Measurements from ENCODE around the gene UBE2L3.

UBE2L3 gene

GRCh38 chr22:21624880-21625791, 57.6 kb downstream of the UBE2L3 start:
- DNase-seq = no peak
- Mint-ChIP-seq H3K27me3 (no peaks in the 10 kb centered on the region), H3K4me3 (no peak overlapping the region), H3K9me3 (no peaks in the 10 kb centered on the region), H3K27ac (peak overlapping the region; percentile 95), H3K4me1 (ENCODE audit: low read depth) (peaks cover 39% of the 10 kb centered on the region), H3K36me3 (ENCODE audit: low read depth) (peaks cover 87% of the 10 kb centered on the region)

- Mint-ChIP-seq H3K27ac (peak overlapping the region; percentile 95), H3K4me3 (peak overlapping the region; percentile 3), H3K9me3 (no peaks in the 10 kb centered on the region), H3K27me3 (no peaks in the 10 kb centered on the region), H3K4me1 (ENCODE audit: low read depth) (peaks cover 45% of the 10 kb centered on the region), H3K36me3 (ENCODE audit: low read depth) (peaks cover 80% of the 10 kb centered on the region)
- DNase-seq = no peak
Observed at GRCh38 chr22:21626073-21626734, 58.7 kb downstream of the UBE2L3 start.

GRCh38 chr22:21626735-21627469, 59.4 kb downstream of the UBE2L3 start:
- no peaks in the 10 kb centered on the region for H3K9me3 Mint-ChIP-seq
- H3K27ac Mint-ChIP-seq = peak overlapping the region; percentile 95
- H3K4me3 Mint-ChIP-seq = peak overlapping the region; percentile 90
- H3K4me1 Mint-ChIP-seq (ENCODE audit: low read depth) = peaks cover 49% of the 10 kb centered on the region
- no peak for DNase-seq
- peaks cover 75% of the 10 kb centered on the region for H3K36me3 Mint-ChIP-seq (ENCODE audit: low read depth)
- no peaks in the 10 kb centered on the region for H3K27me3 Mint-ChIP-seq

- Mint-ChIP-seq H3K4me1 (ENCODE audit: low read depth) (peaks cover 55% of the 10 kb centered on the region), H3K27ac (peak overlapping the region; percentile 97), H3K27me3 (no peaks in the 10 kb centered on the region), H3K36me3 (ENCODE audit: low read depth) (peaks cover 58% of the 10 kb centered on the region), H3K9me3 (no peaks in the 10 kb centered on the region), H3K4me3 (peak overlapping the region; percentile 90)
- no peak for DNase-seq
Observed at GRCh38 chr22:21628386-21629254, 61.1 kb downstream of the UBE2L3 start.

GRCh38 chr22:21629255-21630149, 62.0 kb downstream of the UBE2L3 start, which contains the start of gene YDJC:
YDJC (minus strand) TSS chr22:21630022; CDS start chr22:21630014, 8 bp downstream.
- H3K4me1 Mint-ChIP-seq (ENCODE audit: low read depth) = peaks cover 51% of the 10 kb centered on the region
- peak; percentile 97 for DNase-seq
- peak within 1 kb of the TSS; percentile 97 for H3K27ac Mint-ChIP-seq
- H3K4me3 Mint-ChIP-seq = peak within 1 kb of the TSS; percentile 90
- no peaks in the 10 kb centered on the region for H3K27me3 Mint-ChIP-seq
- peaks cover 50% of the 10 kb centered on the region for H3K36me3 Mint-ChIP-seq (ENCODE audit: low read depth)
- H3K9me3 Mint-ChIP-seq = no peaks in the 10 kb centered on the region

- Mint-ChIP-seq H3K9me3 (no peaks in the 10 kb centered on the region), H3K27ac (peak overlapping the region; percentile 38), H3K4me1 (ENCODE audit: low read depth) (peaks cover 42% of the 10 kb centered on the region), H3K27me3 (no peaks in the 10 kb centered on the region), H3K36me3 (ENCODE audit: low read depth) (peaks cover 36% of the 10 kb centered on the region), H3K4me3 (peak overlapping the region; percentile 90)
- no peak for DNase-seq
Observed at GRCh38 chr22:21631025-21631424, 63.5 kb downstream of the UBE2L3 start.

- Mint-ChIP-seq H3K4me3 (no peak within 1 kb of the TSS), H3K4me1 (ENCODE audit: low read depth) (peaks cover 32% of the 10 kb centered on the region), H3K27me3 (no peaks in the 10 kb centered on the region), H3K9me3 (no peaks in the 10 kb centered on the region), H3K36me3 (ENCODE audit: low read depth) (peaks cover 23% of the 10 kb centered on the region), H3K27ac (peak within 1 kb of the TSS; percentile 40)
- peak; percentile 78 for DNase-seq
Observed at GRCh38 chr22:21632237-21632895, 64.9 kb downstream of the UBE2L3 start, which contains the start of gene CCDC116. CCDC116 (plus strand) TSS chr22:21632760; CDS start chr22:21633182, 422 bp downstream.

- H3K9me3 Mint-ChIP-seq = no peaks in the 10 kb centered on the region
- DNase-seq = no peak
- H3K4me1 Mint-ChIP-seq (ENCODE audit: low read depth) = peaks cover 26% of the 10 kb centered on the region
- no peak overlapping the region for H3K4me3 Mint-ChIP-seq
- H3K27ac Mint-ChIP-seq = no peak overlapping the region
- no peaks in the 10 kb centered on the region for H3K27me3 Mint-ChIP-seq
- peaks cover 18% of the 10 kb centered on the region for H3K36me3 Mint-ChIP-seq (ENCODE audit: low read depth)
Observed at GRCh38 chr22:21632931-21633330, 65.4 kb downstream of the UBE2L3 start.

- Mint-ChIP-seq H3K27ac (no peak overlapping the region), H3K4me1 (ENCODE audit: low read depth) (peaks cover 21% of the 10 kb centered on the region), H3K4me3 (no peak overlapping the region), H3K9me3 (no peaks in the 10 kb centered on the region), H3K27me3 (no peaks in the 10 kb centered on the region), H3K36me3 (ENCODE audit: low read depth) (peaks cover 12% of the 10 kb centered on the region)
- no peak for DNase-seq
Observed at GRCh38 chr22:21633481-21633880, 66.0 kb downstream of the UBE2L3 start.

- Mint-ChIP-seq H3K27ac (no peak overlapping the region), H3K9me3 (no peaks in the 10 kb centered on the region), H3K4me3 (no peak overlapping the region), H3K4me1 (ENCODE audit: low read depth) (peaks cover 20% of the 10 kb centered on the region), H3K27me3 (no peaks in the 10 kb centered on the region), H3K36me3 (ENCODE audit: low read depth) (peaks cover 9% of the 10 kb centered on the region)
- DNase-seq = no peak
Observed at GRCh38 chr22:21634081-21634480, 66.6 kb downstream of the UBE2L3 start.

GRCh38 chr22:21634844-21635243, 67.3 kb downstream of the UBE2L3 start:
- H3K36me3 Mint-ChIP-seq (ENCODE audit: low read depth) = peaks cover 3% of the 10 kb centered on the region
- no peaks in the 10 kb centered on the region for H3K27me3 Mint-ChIP-seq
- DNase-seq = no peak
- H3K9me3 Mint-ChIP-seq = no peaks in the 10 kb centered on the region
- H3K4me1 Mint-ChIP-seq (ENCODE audit: low read depth) = peaks cover 19% of the 10 kb centered on the region
- H3K27ac Mint-ChIP-seq = no peak overlapping the region
- H3K4me3 Mint-ChIP-seq = no peak overlapping the region

GRCh38 chr22:21635771-21636510, 68.4 kb downstream of the UBE2L3 start:
- H3K9me3 Mint-ChIP-seq = no peaks in the 10 kb centered on the region
- no peaks in the 10 kb centered on the region for H3K36me3 Mint-ChIP-seq (ENCODE audit: low read depth)
- DNase-seq = no peak
- no peaks in the 10 kb centered on the region for H3K27me3 Mint-ChIP-seq
- H3K27ac Mint-ChIP-seq = no peak overlapping the region
- peaks cover 14% of the 10 kb centered on the region for H3K4me1 Mint-ChIP-seq (ENCODE audit: low read depth)
- H3K4me3 Mint-ChIP-seq = no peak overlapping the region
